ENCODE measurements around the gene MZF1. TPM values are rescaled to one million over a fixed set of nuclear protein-coding genes. Genes with fewer than 3 reads are reported as not detected.

MZF1 gene
- total and polyA plus RNA-seq, 8 donors: 9.8 to 70.2 (median 12.6) TPM

DNA sequence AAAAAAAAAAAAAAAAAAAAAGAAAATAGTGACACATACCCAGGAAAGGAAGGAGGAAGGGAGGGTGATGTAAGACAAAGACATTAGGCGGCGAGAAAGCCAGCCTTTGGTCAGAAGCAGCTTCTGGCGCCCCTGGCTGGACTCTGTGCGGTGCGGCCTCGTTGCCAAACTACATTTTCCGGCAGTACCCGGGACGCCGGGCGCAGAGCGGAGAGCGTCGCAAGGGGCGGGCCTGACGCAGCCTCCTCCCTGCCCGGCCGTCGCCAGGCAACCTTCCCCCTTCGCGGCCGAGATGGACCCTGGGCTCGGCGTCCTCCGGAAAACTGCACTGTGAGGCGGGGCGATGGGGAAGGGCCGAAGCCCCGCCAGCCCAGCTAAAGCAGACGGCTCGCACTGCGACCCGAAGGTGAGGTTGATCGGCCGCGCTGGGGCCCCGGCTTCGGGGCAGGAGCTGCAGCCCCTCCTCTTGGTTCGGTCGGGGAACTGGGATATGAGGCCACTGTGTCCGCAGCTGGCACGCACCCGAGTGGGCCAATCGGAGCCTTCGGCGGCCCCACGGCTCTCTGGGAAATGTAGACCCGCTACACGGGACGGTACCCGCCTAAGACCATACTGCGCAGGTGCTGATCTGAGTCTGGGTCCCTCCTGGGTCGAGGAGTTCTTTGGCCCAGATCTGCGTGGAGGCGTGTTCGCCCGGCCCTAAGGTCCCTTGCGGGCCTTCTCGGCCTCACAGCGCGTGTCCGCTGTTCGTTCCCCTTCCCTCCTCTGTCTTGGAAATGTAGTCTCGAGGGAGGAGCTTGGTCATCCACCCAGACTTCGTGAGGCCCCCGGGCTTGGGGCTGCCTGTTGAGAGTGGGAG is 2.3 kb upstream of the MZF1 start:
- ATAC-seq (peak; percentile 62 to 78 (median 71)), FAIRE-seq (no peak), DNase-seq (peak; percentile 84 to 94 (median 90))
- intact Hi-C loops (cut with DNase I): no loop called here
- TF ChIP-seq, protein P1, sequence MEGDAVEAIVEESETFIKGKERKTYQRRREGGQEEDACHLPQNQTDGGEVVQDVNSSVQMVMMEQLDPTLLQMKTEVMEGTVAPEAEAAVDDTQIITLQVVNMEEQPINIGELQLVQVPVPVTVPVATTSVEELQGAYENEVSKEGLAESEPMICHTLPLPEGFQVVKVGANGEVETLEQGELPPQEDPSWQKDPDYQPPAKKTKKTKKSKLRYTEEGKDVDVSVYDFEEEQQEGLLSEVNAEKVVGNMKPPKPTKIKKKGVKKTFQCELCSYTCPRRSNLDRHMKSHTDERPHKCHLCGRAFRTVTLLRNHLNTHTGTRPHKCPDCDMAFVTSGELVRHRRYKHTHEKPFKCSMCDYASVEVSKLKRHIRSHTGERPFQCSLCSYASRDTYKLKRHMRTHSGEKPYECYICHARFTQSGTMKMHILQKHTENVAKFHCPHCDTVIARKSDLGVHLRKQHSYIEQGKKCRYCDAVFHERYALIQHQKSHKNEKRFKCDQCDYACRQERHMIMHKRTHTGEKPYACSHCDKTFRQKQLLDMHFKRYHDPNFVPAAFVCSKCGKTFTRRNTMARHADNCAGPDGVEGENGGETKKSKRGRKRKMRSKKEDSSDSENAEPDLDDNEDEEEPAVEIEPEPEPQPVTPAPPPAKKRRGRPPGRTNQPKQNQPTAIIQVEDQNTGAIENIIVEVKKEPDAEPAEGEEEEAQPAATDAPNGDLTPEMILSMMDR (IDR thresholded peaks at IDR 0.05): no peak
- H3K4me1 ChIP-seq: peaks cover 0 to 20% (median 4%) of the 10 kb centered on the region in 3 donors
- no peaks in the 10 kb centered on the region for H3K36me3 ChIP-seq
- 0% methylated on average over 65 to 66 of the region's 66 CpGs for WGBS, 2 donors
- H3K9me3 ChIP-seq: no peaks in the 10 kb centered on the region
- peak overlapping the region; percentile 66 to 89 (median 82) for H3K4me3 ChIP-seq
- peak overlapping the region; percentile 77 to 91 (median 84) for H3K27ac ChIP-seq
- H3K27me3 ChIP-seq: no peaks in the 10 kb centered on the region

DNA sequence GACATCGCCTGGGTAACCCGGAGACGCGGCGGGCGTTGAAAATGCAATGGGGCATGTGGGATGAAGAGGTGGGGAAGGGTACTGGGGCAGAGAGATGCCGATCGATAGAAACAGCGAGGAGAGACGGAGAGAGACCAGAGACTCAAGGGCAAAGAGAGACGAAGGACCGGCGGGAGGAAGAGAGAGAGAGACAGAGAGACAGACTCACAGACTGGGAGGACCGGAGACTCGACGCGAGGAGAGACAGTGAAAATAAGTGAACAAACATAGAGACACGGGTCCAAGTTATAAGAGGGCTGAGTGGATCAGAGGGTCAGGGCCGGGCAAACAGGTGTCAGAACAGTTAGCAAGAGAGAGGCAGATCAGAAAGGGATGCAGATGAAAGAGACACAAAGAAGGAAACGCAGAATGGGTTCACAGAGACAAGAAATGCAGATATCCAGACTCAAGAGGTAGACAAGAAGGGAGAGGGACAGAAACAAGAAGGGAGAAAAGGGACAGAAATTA is 576 bp upstream of the MZF1 start:
- intact Hi-C loops (cut with DNase I): no loop called here
- no peak for DNase-seq
- Histone ChIP-seq H3K4me1 (peaks cover 0 to 20% (median 4%) of the 10 kb centered on the region in 3 donors), H3K36me3 (no peaks in the 10 kb centered on the region), H3K9me3 (no peaks in the 10 kb centered on the region), H3K4me3 (peak overlapping the region; percentile 48 to 62 (median 57)), H3K27ac (peak overlapping the region; percentile 94 to 98 (median 96)), H3K27me3 (no peaks in the 10 kb centered on the region)
- no peak for FAIRE-seq
- TF ChIP-seq, protein P1 (IDR thresholded peaks at IDR 0.05): no peak
- WGBS, 2 donors: 0 to 2% methylated on average over 20 of the region's 20 CpGs
- ATAC-seq: no peak

DNA sequence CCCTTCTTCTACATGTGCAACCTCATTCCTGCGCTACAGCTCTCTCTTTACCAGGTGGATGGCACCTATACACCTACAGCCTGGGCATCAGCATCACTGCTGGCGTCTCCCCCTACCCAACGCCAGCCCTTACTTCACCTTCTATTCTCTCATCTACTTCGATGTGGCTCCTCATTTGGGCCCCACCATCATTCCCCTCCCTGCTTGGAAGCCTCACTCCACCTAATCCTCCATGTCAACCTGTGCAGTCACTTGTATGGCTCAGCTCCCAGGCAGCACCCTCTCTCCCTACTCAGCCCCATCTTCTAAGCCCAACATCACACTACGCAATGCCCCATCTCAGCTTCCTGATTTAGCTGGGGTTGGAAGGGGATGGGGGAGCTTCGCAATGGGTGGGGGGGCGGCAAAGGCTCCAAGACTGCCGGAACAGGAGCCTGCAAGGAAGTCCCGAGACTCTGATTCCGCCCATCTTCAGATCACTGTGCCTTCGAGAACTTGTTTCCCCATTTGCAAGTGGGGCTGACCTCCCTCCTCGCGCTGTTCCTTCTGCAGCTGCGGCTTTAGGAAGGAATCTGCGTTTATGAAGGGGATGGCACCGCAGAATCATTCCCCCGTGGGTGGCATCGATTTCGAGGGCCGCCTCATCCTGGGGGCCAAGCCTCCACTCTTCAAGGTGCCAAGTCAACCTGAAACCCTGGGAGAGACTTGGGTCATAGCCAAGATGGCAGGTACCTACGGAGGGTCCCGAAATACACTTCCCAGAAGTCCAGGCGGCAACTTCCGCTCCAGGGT is 913 bp downstream of the MZF1 start:
- DNase-seq (peak in 2 of 6 donors; percentile 20 to 48), ATAC-seq (no peak), FAIRE-seq (no peak)
- H3K4me3 ChIP-seq: peak overlapping the region; percentile 48 to 62 (median 57)
- intact Hi-C loops (cut with DNase I): no loop called here
- TF ChIP-seq, protein P1 (IDR thresholded peaks at IDR 0.05): no peak
- H3K9me3 ChIP-seq: no peaks in the 10 kb centered on the region
- WGBS, 2 donors: 42 to 46% methylated on average over 24 of the region's 24 CpGs
- no peaks in the 10 kb centered on the region for H3K27me3 ChIP-seq
- peak overlapping the region; percentile 94 to 98 (median 96) for H3K27ac ChIP-seq
- H3K36me3 ChIP-seq: no peaks in the 10 kb centered on the region
- peaks cover 0 to 20% (median 4%) of the 10 kb centered on the region in 3 donors for H3K4me1 ChIP-seq

DNA sequence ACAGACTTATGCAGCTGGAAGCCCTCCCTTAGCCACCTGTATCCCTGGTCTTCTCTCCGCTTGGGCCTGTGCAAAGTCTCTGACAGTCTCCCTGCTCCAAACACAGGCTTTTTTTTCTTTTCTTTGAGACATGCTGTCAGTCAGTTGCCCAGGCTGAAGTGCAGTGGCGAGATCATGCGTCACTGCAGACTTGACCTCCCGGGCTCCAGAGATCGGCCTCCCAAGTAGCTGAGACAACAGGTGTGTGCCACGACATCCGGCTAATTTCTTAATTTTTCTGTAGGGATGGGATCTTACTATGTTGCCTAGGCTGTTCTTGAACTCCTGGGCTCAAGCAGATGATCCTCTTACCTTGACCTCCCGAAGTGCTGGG is 1.6 kb downstream of the MZF1 start:
- no peaks in the 10 kb centered on the region for H3K27me3 ChIP-seq
- peak in 4 of 6 donors; percentile 9 to 25 (median 25) for DNase-seq
- WGBS, 2 donors: 92 to 96% methylated on average over 8 of the region's 8 CpGs

More for the DNA sequence above, 1.6 kb downstream of the MZF1 start:
- Histone ChIP-seq H3K4me1 (peaks cover 0 to 14% (median 4%) of the 10 kb centered on the region in 3 donors), H3K27ac (no peak overlapping the region), H3K36me3 (no peaks in the 10 kb centered on the region), H3K4me3 (no peak overlapping the region), H3K9me3 (no peaks in the 10 kb centered on the region)
- no peak for FAIRE-seq
- TF ChIP-seq, protein P1 (IDR thresholded peaks at IDR 0.05): no peak
- ATAC-seq: no peak
- intact Hi-C loops (cut with DNase I): no loop called here
